Large intestine (tissue), 3 donors: ENCODE data around the gene STK32A. TPM values are rescaled to one million over a fixed set of nuclear protein-coding genes. Genes with fewer than 3 reads are reported as not detected.

Source experiments
- DNase-seq, 2 donors: peaks; one replicate each; pipeline versions ENCODE4 v3.0.0 to v3.0.0-alpha.2; 2013
- H3K27ac ChIP-seq: one replicate; pipeline ENCODE4 v1.5.1; 2013; ENCODE audit warnings: low read length
- H3K27me3 ChIP-seq: 2 replicates; pipeline ENCODE4 v1.6.1; 2013; ENCODE audit warnings: low read length; ENCODE audit not compliant: control insufficient read depth, insufficient read depth
- H3K36me3 ChIP-seq: 2 replicates; pipeline ENCODE4 v1.6.1; 2013; ENCODE audit warnings: low read length; ENCODE audit not compliant: control insufficient read depth, insufficient read depth
- H3K4me1 ChIP-seq: one replicate; pipeline ENCODE4 v1.6.1; 2013; ENCODE audit warnings: low read length; ENCODE audit not compliant: control insufficient read depth, insufficient read depth
- H3K4me3 ChIP-seq: one replicate; pipeline ENCODE4 v1.5.1; 2013; ENCODE audit warnings: low read length
- H3K9me3 ChIP-seq: one replicate; pipeline ENCODE4 v1.6.1; 2013; ENCODE audit warnings: mild to moderate bottlenecking, low read depth, low read length, moderate library complexity; ENCODE audit not compliant: control insufficient read depth
- WGBS: methylation state at CpG from one replicate; pipeline ENCODE4 v1.1.5; 2013; ENCODE audit warnings: low lambda C conversion rate; ENCODE audit not compliant: insufficient coverage; 5-methylcytosine and 5-hydroxymethylcytosine counted together
- polyA plus RNA-seq: library from polyadenylated mRNA; unstranded; fragments of 120-200 nt; gene quantifications from one replicate; pipeline ENCODE4 v1.2.1, GENCODE V29; 2013

STK32A gene
- polyA plus RNA-seq, 1 donor = 3.3 TPM

GRCh38 chr5:147388184-147389108, 153.6 kb downstream of the STK32A start:
- H3K4me1 ChIP-seq = no peaks in the 10 kb centered on the region
- peaks cover 2% of the 10 kb centered on the region for H3K27me3 ChIP-seq
- DNase-seq = peak in 1 of 2 donors; percentile 5
- H3K27ac ChIP-seq = no peak overlapping the region
- no peak overlapping the region for H3K4me3 ChIP-seq
- H3K9me3 ChIP-seq = no peaks in the 10 kb centered on the region
- no CpG with 5 or more reads among the region's 7 CpGs for WGBS
- peaks cover 1% of the 10 kb centered on the region for H3K36me3 ChIP-seq

GRCh38 chr5:147390654-147391225, 155.9 kb downstream of the STK32A start:
- no peak overlapping the region for H3K27ac ChIP-seq
- WGBS = 100% methylated on average over 1 of the region's 3 CpGs
- no peak for DNase-seq
- no peak overlapping the region for H3K4me3 ChIP-seq
- H3K9me3 ChIP-seq = no peaks in the 10 kb centered on the region
- H3K27me3 ChIP-seq = peaks cover under 1% of the 10 kb centered on the region
- no peaks in the 10 kb centered on the region for H3K4me1 ChIP-seq
- peaks cover 6% of the 10 kb centered on the region for H3K36me3 ChIP-seq

GRCh38 chr5:147391781-147392180, 157.0 kb downstream of the STK32A start:
- Histone ChIP-seq H3K4me1 (no peaks in the 10 kb centered on the region), H3K27ac (no peak overlapping the region), H3K36me3 (peaks cover 10% of the 10 kb centered on the region), H3K4me3 (no peak overlapping the region), H3K9me3 (no peaks in the 10 kb centered on the region), H3K27me3 (no peaks in the 10 kb centered on the region)
- DNase-seq = peak in 1 of 2 donors; percentile 31
- no CpG with 5 or more reads among the region's 5 CpGs for WGBS

DNA sequence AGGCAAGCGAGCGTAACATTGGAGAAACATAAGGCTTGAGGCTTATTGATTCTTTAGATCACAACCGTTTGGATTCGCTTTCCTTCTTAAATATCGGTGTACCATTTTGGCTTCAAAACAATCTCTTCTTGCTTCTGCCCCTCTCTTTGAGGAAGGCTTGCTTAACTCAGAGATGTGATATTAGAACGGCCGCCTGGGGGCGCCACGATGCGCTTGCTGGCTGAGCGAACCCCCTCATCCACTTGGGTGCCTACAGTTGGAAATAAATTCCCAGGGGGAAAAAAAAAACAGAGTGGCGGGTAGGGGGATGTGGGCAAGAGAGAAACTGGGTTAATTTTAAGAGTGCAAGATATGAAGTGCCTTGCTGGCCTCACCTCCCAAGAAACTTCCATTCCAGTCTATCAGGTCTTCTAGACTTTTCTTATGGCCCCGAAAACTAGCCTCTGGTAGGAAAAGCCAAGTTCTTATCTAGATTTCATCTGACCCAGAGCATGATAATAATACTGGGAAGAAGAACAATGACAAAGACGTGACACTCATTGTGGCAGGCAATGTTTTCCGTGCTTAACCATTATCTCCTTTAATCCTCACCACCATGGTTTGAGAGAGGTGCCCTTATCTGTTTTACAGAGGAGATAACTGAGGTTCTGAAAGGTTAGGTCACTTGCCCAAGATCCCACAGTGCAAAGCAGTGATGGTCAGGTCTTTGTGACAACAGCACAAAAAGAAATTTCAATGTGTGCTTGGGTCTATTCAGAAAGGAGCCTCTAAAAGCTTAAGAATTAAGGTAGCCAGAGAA, 159.2 kb downstream of the STK32A start:
- no peak overlapping the region for H3K27ac ChIP-seq
- no peaks in the 10 kb centered on the region for H3K4me1 ChIP-seq
- no peak overlapping the region for H3K4me3 ChIP-seq
- H3K9me3 ChIP-seq = no peaks in the 10 kb centered on the region
- H3K36me3 ChIP-seq = peaks cover 20% of the 10 kb centered on the region
- H3K27me3 ChIP-seq = no peaks in the 10 kb centered on the region
- no peak for DNase-seq
- 95% methylated on average over 3 of the region's 15 CpGs for WGBS

- Histone ChIP-seq H3K9me3 (no peaks in the 10 kb centered on the region), H3K4me3 (no peak overlapping the region), H3K27me3 (no peaks in the 10 kb centered on the region), H3K27ac (no peak overlapping the region), H3K4me1 (peaks cover 8% of the 10 kb centered on the region), H3K36me3 (peaks cover 25% of the 10 kb centered on the region)
- no CpG with 5 or more reads among the region's 8 CpGs for WGBS
- no peak for DNase-seq
These were observed 161.4 kb downstream of the STK32A start for GRCh38 chr5:147396070-147396823.

DNA sequence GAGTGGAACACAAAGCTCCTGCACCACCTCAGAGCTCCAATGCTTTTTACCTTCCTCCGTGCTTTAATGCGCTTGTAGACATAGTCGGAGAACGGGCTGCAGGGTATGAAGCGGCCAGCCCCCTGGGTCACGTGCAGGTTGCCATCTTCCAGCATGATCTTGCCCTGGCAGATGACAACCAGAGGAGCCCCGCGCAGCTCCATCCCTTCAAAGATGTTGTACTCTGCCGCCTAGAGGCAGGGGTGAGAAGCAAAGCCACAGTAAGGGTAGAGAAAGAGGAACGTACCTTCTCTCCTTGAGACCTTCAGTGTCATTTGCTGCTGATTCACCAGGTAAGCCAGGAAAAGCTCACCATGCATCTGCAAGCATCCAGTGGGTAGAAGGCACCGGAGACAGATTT, 162.8 kb downstream of the STK32A start:
- no peaks in the 10 kb centered on the region for H3K27me3 ChIP-seq
- H3K36me3 ChIP-seq = peaks cover 29% of the 10 kb centered on the region
- H3K27ac ChIP-seq = no peak overlapping the region
- no CpG with 5 or more reads among the region's 11 CpGs for WGBS
- H3K4me1 ChIP-seq = peaks cover 12% of the 10 kb centered on the region
- DNase-seq = no peak
- no peaks in the 10 kb centered on the region for H3K9me3 ChIP-seq
- H3K4me3 ChIP-seq = no peak overlapping the region

GRCh38 chr5:147398860-147399259, 164.0 kb downstream of the STK32A start:
- no peak overlapping the region for H3K4me3 ChIP-seq
- no peak overlapping the region for H3K27ac ChIP-seq
- no peak for DNase-seq
- no peaks in the 10 kb centered on the region for H3K27me3 ChIP-seq
- H3K9me3 ChIP-seq = no peaks in the 10 kb centered on the region
- 80% methylated on average over 1 of the region's 9 CpGs for WGBS
- peaks cover 25% of the 10 kb centered on the region for H3K36me3 ChIP-seq
- H3K4me1 ChIP-seq = peaks cover 12% of the 10 kb centered on the region

DNA sequence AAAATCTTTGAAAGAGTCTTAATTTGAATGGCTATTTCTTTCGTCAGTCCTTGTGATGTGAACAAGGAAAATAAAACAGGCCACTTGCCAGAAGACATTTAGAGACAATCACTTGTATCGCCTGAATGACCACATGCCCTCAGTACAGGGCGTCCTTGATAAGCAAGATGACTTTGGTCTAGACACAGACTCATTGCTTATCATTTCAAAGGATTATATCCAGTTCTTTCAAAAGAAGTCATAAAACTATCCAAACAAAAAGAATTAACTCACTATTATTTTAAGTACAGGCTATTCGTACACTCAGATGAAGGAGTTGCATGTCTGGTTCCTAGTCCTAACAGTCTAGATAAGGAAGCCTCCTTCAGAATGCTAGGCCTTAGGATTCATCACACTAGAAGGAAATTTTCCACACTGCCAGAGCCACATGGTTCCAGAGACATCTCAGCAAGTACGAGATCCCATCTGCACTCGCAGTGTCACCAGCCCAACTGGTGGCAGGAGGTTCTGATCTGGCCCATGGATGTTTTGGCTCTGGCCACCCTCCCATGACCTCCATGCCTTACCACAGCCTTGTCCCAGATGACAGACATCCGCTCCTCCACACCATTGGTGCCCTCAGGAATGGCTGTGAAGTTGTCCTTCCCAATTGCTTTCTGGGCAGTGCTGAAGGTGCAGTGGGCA, 165.4 kb downstream of the STK32A start:
- Histone ChIP-seq H3K9me3 (no peaks in the 10 kb centered on the region), H3K4me1 (peaks cover 12% of the 10 kb centered on the region), H3K27me3 (no peaks in the 10 kb centered on the region), H3K4me3 (no peak overlapping the region), H3K36me3 (peaks cover 27% of the 10 kb centered on the region), H3K27ac (peak overlapping the region; percentile 13)
- peak; percentile 37 to 73 for DNase-seq
- 0% methylated on average over 2 of the region's 7 CpGs for WGBS

- Histone ChIP-seq H3K4me3 (no peak overlapping the region), H3K9me3 (no peaks in the 10 kb centered on the region), H3K27ac (peak overlapping the region; percentile 13), H3K27me3 (no peaks in the 10 kb centered on the region), H3K36me3 (peaks cover 25% of the 10 kb centered on the region), H3K4me1 (peaks cover 12% of the 10 kb centered on the region)
- no peak for DNase-seq
These were observed 166.1 kb downstream of the STK32A start for GRCh38 chr5:147400881-147401280.
